Activated naive CD4-positive, alpha-beta T cell treated with anti-CD3 and anti-CD28 coated beads, Interleukin-2, amount 50 U/mL, for 16 hours (primary cell): ENCODE measurements around the gene QSOX1.

Experiments
- DNase-seq: peaks from one replicate; pipeline ENCODE4 v3.0.0-alpha.2; 2020

Gene QSOX1

GRCh38 chr1:180218806-180219765 lies 64.4 kb downstream of the QSOX1 start:
- DNase-seq: no peak

- DNase-seq: no peak
Measured at GRCh38 chr1:180219776-180220175, 65.1 kb downstream of the QSOX1 start.

- DNase-seq: no peak
Measured at GRCh38 chr1:180221462-180221861, 66.8 kb downstream of the QSOX1 start.

- DNase-seq: no peak
Measured at GRCh38 chr1:180224902-180225301, 70.2 kb downstream of the QSOX1 start.

GRCh38 chr1:180225403-180225802 lies 70.7 kb downstream of the QSOX1 start:
- no peak for DNase-seq

GRCh38 chr1:180227861-180228647 lies 73.4 kb downstream of the QSOX1 start:
- no peak for DNase-seq

- no peak for DNase-seq
Measured at GRCh38 chr1:180228648-180229482, 74.2 kb downstream of the QSOX1 start.

GRCh38 chr1:180229483-180230415 lies 75.1 kb downstream of the QSOX1 start, which contains the start of gene LHX4:
LHX4 (plus strand) TSS chr1:180230264; CDS start chr1:180230530, 266 bp downstream.
- DNase-seq: no peak

- peak; percentile 21 for DNase-seq
Measured at GRCh38 chr1:180230416-180230790, 75.7 kb downstream of the QSOX1 start.

GRCh38 chr1:180230791-180231505 lies 76.3 kb downstream of the QSOX1 start:
- DNase-seq: no peak

- DNase-seq: no peak
Measured at GRCh38 chr1:180231506-180231921, 76.8 kb downstream of the QSOX1 start.

GRCh38 chr1:180231936-180232335 lies 77.3 kb downstream of the QSOX1 start:
- no peak for DNase-seq

GRCh38 chr1:180232521-180233043 lies 77.9 kb downstream of the QSOX1 start:
- no peak for DNase-seq

- no peak for DNase-seq
Measured at GRCh38 chr1:180233191-180234011, 78.7 kb downstream of the QSOX1 start.

GRCh38 chr1:180234369-180235076 lies 79.9 kb downstream of the QSOX1 start:
- no peak for DNase-seq

GRCh38 chr1:180235077-180235501 lies 80.4 kb downstream of the QSOX1 start:
- no peak for DNase-seq

GRCh38 chr1:180235502-180236239 lies 81.0 kb downstream of the QSOX1 start:
- DNase-seq: no peak
